Measurements from ENCODE around the gene CDKN2B-AS1. TPM values are rescaled to one million over a fixed set of nuclear protein-coding genes. Genes with fewer than 3 reads are reported as not detected.
A peak's percentile ranks its signal among the peaks of the same experiment; 100 is the strongest.

Gene CDKN2B-AS1
- total and polyA plus RNA-seq, 8 donors = 0.18 to 1.6 (median 0.36) TPM

- DNase-seq (no peak), ATAC-seq (peak; percentile 58)
- Histone ChIP-seq H3K9me3 (no peaks in the 10 kb centered on the region), H3K4me1 (peaks cover 4 to 27% of the 10 kb centered on the region in 2 donors), H3K4me3 (no peak overlapping the region), H3K27me3 (no peaks in the 10 kb centered on the region), H3K36me3 (no peaks in the 10 kb centered on the region), H3K27ac (peak overlapping the region in 1 of 2 donors; percentile 41)
- TF ChIP-seq CTCF (IDR thresholded peaks at IDR 0.05) = no peak
- intact Hi-C loops (cut with DNase I) = no loop called here
These were observed 42.5 kb downstream of the CDKN2B-AS1 start for GRCh38 chr9:22036866-22037626.

GRCh38 chr9:22037954-22038690 is 43.5 kb downstream of the CDKN2B-AS1 start:
- Histone ChIP-seq H3K36me3 (no peaks in the 10 kb centered on the region), H3K9me3 (no peaks in the 10 kb centered on the region), H3K4me3 (no peak overlapping the region), H3K27ac (peak overlapping the region; percentile 7 to 41), H3K4me1 (peaks cover 4 to 27% of the 10 kb centered on the region in 2 donors), H3K27me3 (no peaks in the 10 kb centered on the region)
- peak; percentile 31 to 35 for TF ChIP-seq CTCF (IDR thresholded peaks at IDR 0.05)
- ATAC-seq = peak; percentile 64
- peak in 1 of 4 donors; percentile 26 for DNase-seq
- intact Hi-C loops (cut with DNase I) = no loop called here

- intact Hi-C loops (cut with DNase I) = no loop called here
- Histone ChIP-seq H3K27ac (no peak overlapping the region), H3K4me1 (peaks cover 4 to 27% of the 10 kb centered on the region in 2 donors), H3K27me3 (no peaks in the 10 kb centered on the region), H3K4me3 (no peak overlapping the region), H3K9me3 (no peaks in the 10 kb centered on the region), H3K36me3 (no peaks in the 10 kb centered on the region)
- peak in 1 of 4 donors; percentile 10 for DNase-seq
- TF ChIP-seq CTCF (IDR thresholded peaks at IDR 0.05) = no peak
- ATAC-seq = peak; percentile 21
These were observed 44.7 kb downstream of the CDKN2B-AS1 start for GRCh38 chr9:22039258-22039657.

GRCh38 chr9:22040760-22041159 is 46.2 kb downstream of the CDKN2B-AS1 start:
- ATAC-seq (no peak), DNase-seq (no peak)
- Histone ChIP-seq H3K27ac (no peak overlapping the region), H3K36me3 (no peaks in the 10 kb centered on the region), H3K4me3 (no peak overlapping the region), H3K27me3 (no peaks in the 10 kb centered on the region), H3K9me3 (no peaks in the 10 kb centered on the region), H3K4me1 (peaks cover 4 to 27% of the 10 kb centered on the region in 2 donors)
- intact Hi-C loops (cut with DNase I) = no loop called here
- TF ChIP-seq CTCF (IDR thresholded peaks at IDR 0.05) = no peak

- H3K4me3 ChIP-seq = no peak overlapping the region
- no peaks in the 10 kb centered on the region for H3K36me3 ChIP-seq
- ATAC-seq (no peak), DNase-seq (no peak)
- intact Hi-C loops (cut with DNase I) = no loop called here
- peaks cover 4 to 27% of the 10 kb centered on the region in 2 donors for H3K4me1 ChIP-seq
- H3K27ac ChIP-seq = peak overlapping the region in 1 of 2 donors; percentile 33
- TF ChIP-seq CTCF (IDR thresholded peaks at IDR 0.05) = no peak
- H3K9me3 ChIP-seq = no peaks in the 10 kb centered on the region
- H3K27me3 ChIP-seq = no peaks in the 10 kb centered on the region
These were observed 46.8 kb downstream of the CDKN2B-AS1 start for GRCh38 chr9:22041344-22041743.
